Keratinocyte (primary cell): Measurements from ENCODE around the gene KIR3DL2. TPM values are rescaled to one million over a fixed set of nuclear protein-coding genes. Genes with fewer than 3 reads are reported as not detected.
"Not testable (repeated sequence)": the region's sequence is repeated elsewhere in the genome, so short reads cannot be mapped to it uniquely, and the experiment has no call there.

ENCODE experiments used
- DNase-seq: peaks from one replicate; pipeline ENCODE4 v3.0.0-alpha.2; 2011; ENCODE audit warnings: low read depth, missing footprints, low spot score
- FAIRE-seq: peaks from 2 replicates; lab custom pipeline; 2011; peaks lifted over from hg19 to GRCh38; lab: Jason Lieb, UNC
- H2AFZ ChIP-seq: 2 replicates; pipeline ENCODE4 v1.6.0; 2012; ENCODE audit warnings: low read length, control low read depth, inconsistent platforms; ENCODE audit not compliant: control insufficient read depth
- H3K27ac ChIP-seq: 2 replicates; pipeline ENCODE4 v1.5.1; 2011; ENCODE audit warnings: low read length; ENCODE audit not compliant: control insufficient read depth, insufficient read depth
- H3K27me3 ChIP-seq: 3 replicates; pipeline ENCODE4 v1.6.0; 2011; ENCODE audit warnings: low read length; ENCODE audit not compliant: control insufficient read depth, insufficient read depth; ENCODE audit errors: extremely low read depth
- H3K36me3 ChIP-seq, 2 experiments: 2 replicates in 1 of 2; 3 replicates in 1 of 2; pipeline ENCODE4 v1.5.1; 2011; ENCODE audit warnings: low read length in 2 of 2, mild to moderate bottlenecking in 1 of 2; ENCODE audit not compliant: control insufficient read depth in 2 of 2, insufficient read depth in 2 of 2; ENCODE audit errors: extremely low read depth in 1 of 2
- H3K4me1 ChIP-seq: 3 replicates; pipeline ENCODE4 v1.5.1; 2011; ENCODE audit warnings: low read length; ENCODE audit not compliant: control insufficient read depth, insufficient read depth; ENCODE audit errors: extremely low read depth
- H3K4me2 ChIP-seq: 3 replicates; pipeline ENCODE4 v1.6.0; 2011; ENCODE audit warnings: low read depth, low read length; ENCODE audit not compliant: control insufficient read depth, insufficient read depth; ENCODE audit errors: extremely low read depth
- H3K4me3 ChIP-seq, 3 experiments: fragments of 200-600 bp in 1 of 3; sonication (generic) in 1 of 3; 2 replicates in 2 of 3; 3 replicates in 1 of 3; pipeline ENCODE4 v1.5.1; 2011 to 2016; ENCODE audit warnings: low read length in 3 of 3, mild to moderate bottlenecking in 3 of 3, control low read depth in 2 of 3, inconsistent platforms in 1 of 3, low read depth in 1 of 3, mixed read lengths in 1 of 3, mixed run types in 1 of 3, moderate library complexity in 1 of 3; ENCODE audit not compliant: control insufficient read depth in 2 of 3, insufficient read depth in 2 of 3; ENCODE audit errors: extremely low read depth in 1 of 3
- H3K79me2 ChIP-seq: 2 replicates; pipeline ENCODE4 v1.6.0; 2012; ENCODE audit warnings: low read length; ENCODE audit not compliant: control insufficient read depth, insufficient read depth
- H3K9ac ChIP-seq: 3 replicates; pipeline ENCODE4 v1.6.0; 2011; ENCODE audit warnings: low read length; ENCODE audit not compliant: control insufficient read depth, insufficient read depth; ENCODE audit errors: extremely low read depth
- H3K9me1 ChIP-seq: 3 replicates; pipeline ENCODE4 v1.6.0; 2011; ENCODE audit warnings: low read length; ENCODE audit not compliant: control insufficient read depth, insufficient read depth; ENCODE audit errors: extremely low read depth
- H3K9me3 ChIP-seq: 2 replicates; pipeline ENCODE4 v1.5.1; 2012; ENCODE audit warnings: low read depth, low read length; ENCODE audit not compliant: control insufficient read depth
- H4K20me1 ChIP-seq: 3 replicates; pipeline ENCODE4 v1.6.0; 2011; ENCODE audit warnings: low read length; ENCODE audit not compliant: control insufficient read depth, insufficient read depth; ENCODE audit errors: extremely low read depth
- CTCF ChIP-seq, 3 experiments: IDR thresholded peaks in 1 of 3; conservative IDR thresholded peaks in 1 of 3; optimal IDR thresholded peaks in 1 of 3; 2 replicates in 2 of 3; 3 replicates in 1 of 3; pipeline versions ENCODE3 to v1.5.1; 2011; ENCODE audit warnings: low read length in 3 of 3, mild to moderate bottlenecking in 3 of 3, moderate library complexity in 2 of 3, control low read depth in 1 of 3, inconsistent platforms in 1 of 3; ENCODE audit not compliant: insufficient read depth in 2 of 3; ENCODE audit errors: extremely low read depth in 1 of 3
- EZH2 ChIP-seq: IDR thresholded peaks from one replicate; pipeline ENCODE4 v1.6.1; 2012; ENCODE audit warnings: inconsistent platforms, mild to moderate bottlenecking, low read length, moderate library complexity
- dilution Hi-C: fragments of 300-500 bp; cut with MboI; formaldehyde crosslinking; loops from one replicate; pipeline ENCODE4 v1.7.0; 2020; ENCODE audit warnings: low sequenced_read_pairs; ENCODE audit not compliant: extremely low pct_ligation_motif_present
- polyA plus RNA-seq, 5 experiments: library from polyadenylated mRNA; depleted of rRNA in 3 of 5; stranded (reverse) in 3 of 5; stranded (forward) in 1 of 5; unstranded in 1 of 5; fragments of >200 nt; gene quantifications; 1 replicate in 1 of 5; 2 replicates in 3 of 5; 3 replicates in 1 of 5; pipeline versions ENCODE4 v1.2.1 to v1.2.3, GENCODE V29; 2011 to 2012; ENCODE audit warnings: missing spikeins in 2 of 5, low read depth in 1 of 5, low replicate concordance in 1 of 5

Gene KIR3DL2
- polyA plus RNA-seq, 1 donor (not counting 4 experiments of a cell fraction or from before 2014, with no cell fraction given) = not detected

GRCh38 chr19:54817670-54818536 is 32.3 kb upstream of the KIR3DL2 start:
- Histone ChIP-seq H3K4me3 (no peak overlapping the region), H3K4me2 (no peak overlapping the region), H3K4me1 (no peaks in the 10 kb centered on the region), H2AFZ (no peak overlapping the region), H3K36me3 (no peaks in the 10 kb centered on the region), H3K9ac (no peak overlapping the region), H3K9me1 (no peaks in the 10 kb centered on the region), H3K27ac (no peak overlapping the region), H3K27me3 (no peaks in the 10 kb centered on the region), H4K20me1 (no peaks in the 10 kb centered on the region), H3K9me3 (no peaks in the 10 kb centered on the region), H3K79me2 (no peaks in the 10 kb centered on the region)
- FAIRE-seq (no peak), DNase-seq (no peak)
- TF ChIP-seq CTCF (optimal IDR thresholded peaks at IDR 0.05 in 1 of 3, IDR thresholded peaks at IDR 0.05 in 1 of 3, conservative IDR thresholded peaks at IDR 0.05 in 1 of 3; ENCODE audit: extremely low read depth in 1 of 3, insufficient read depth in 2 of 3, low read length in 3 of 3) (no peak), EZH2 (no peak)
- dilution Hi-C loops = no loop called here

GRCh38 chr19:54824416-54824815 is 25.8 kb upstream of the KIR3DL2 start:
- H4K20me1 ChIP-seq, H3K4me2 ChIP-seq, H3K27ac ChIP-seq, H3K9ac ChIP-seq, H3K27me3 ChIP-seq, H3K36me3 ChIP-seq, dilution Hi-C loops, H3K4me3 ChIP-seq, FAIRE-seq, H3K79me2 ChIP-seq, H3K9me1 ChIP-seq, H3K4me1 ChIP-seq, H2AFZ ChIP-seq, H3K9me3 ChIP-seq, DNase-seq: not testable (repeated sequence)

- H4K20me1 ChIP-seq, dilution Hi-C loops: not testable (repeated sequence)
These were observed 24.9 kb upstream of the KIR3DL2 start for GRCh38 chr19:54825326-54825725.

GRCh38 chr19:54828064-54828463 is 22.2 kb upstream of the KIR3DL2 start:
- FAIRE-seq, H3K27ac ChIP-seq, H3K9me1 ChIP-seq, DNase-seq, H3K79me2 ChIP-seq, H3K9ac ChIP-seq, H3K4me3 ChIP-seq, H3K36me3 ChIP-seq, H3K4me1 ChIP-seq, H4K20me1 ChIP-seq, H3K27me3 ChIP-seq, H2AFZ ChIP-seq, dilution Hi-C loops, H3K9me3 ChIP-seq, H3K4me2 ChIP-seq: not testable (repeated sequence)

More at GRCh38 chr19:54825326-54825725, 24.9 kb upstream of the KIR3DL2 start:
- not testable (repeated sequence) for H2AFZ ChIP-seq, H3K79me2 ChIP-seq, H3K36me3 ChIP-seq, H3K27ac ChIP-seq, H3K9ac ChIP-seq, H3K27me3 ChIP-seq, H3K4me3 ChIP-seq, H3K4me2 ChIP-seq, H3K9me1 ChIP-seq, H3K9me3 ChIP-seq, H3K4me1 ChIP-seq, FAIRE-seq, DNase-seq
